Cerebellar nuclear complex (tissue), 1 donor: ENCODE data around the gene DOCK3.
"Not testable (repeated sequence)": the region's sequence is repeated elsewhere in the genome, so short reads cannot be mapped to it uniquely, and the experiment has no call there.

Source experiments
- DNase-seq, 2 experiments: peaks; one replicate each; lab custom pipeline; 2025; lab: John Stamatoyannopoulos, UW

The DOCK3 gene

DNA sequence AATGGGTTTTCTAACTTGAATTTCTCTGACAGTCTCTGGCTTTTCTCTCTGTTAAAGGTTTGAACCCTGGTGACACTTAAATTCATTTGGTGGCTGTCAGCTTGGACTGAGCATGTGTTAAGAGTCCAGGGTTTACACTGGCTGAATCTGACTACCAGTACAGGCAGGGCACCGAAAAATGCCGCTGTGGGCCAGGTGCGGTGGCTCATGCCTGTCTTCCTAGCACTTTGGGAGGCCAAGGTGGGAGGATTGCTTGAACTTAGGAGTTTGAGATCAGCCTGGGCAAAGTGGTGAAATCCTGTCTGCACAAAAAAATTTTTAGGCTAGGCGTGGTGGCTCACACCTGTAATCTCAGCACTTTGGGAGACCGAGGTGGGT lies 712.1 kb downstream of the DOCK3 start:
- DNase-seq, result no peak

DNA sequence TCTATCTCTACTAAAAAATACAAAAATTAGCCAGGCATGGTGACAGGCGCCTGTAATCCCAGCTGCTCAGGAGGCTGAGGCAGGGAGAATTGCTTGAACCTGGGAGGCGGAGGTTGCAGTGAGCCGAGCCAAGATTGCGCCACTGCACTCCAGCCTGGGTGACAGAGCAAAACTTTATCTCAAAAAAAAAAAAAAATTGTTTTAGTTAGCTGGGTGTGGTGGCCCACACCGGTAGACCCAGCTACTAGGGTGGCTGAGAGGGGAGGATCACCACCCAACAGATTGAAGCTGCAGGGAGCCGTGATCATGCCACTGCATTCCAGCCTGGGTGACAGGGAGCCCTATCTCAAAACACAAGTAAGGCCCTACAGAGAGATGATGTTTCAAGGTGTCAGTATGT lies 712.6 kb downstream of the DOCK3 start:
- not testable (repeated sequence) for DNase-seq

DNA sequence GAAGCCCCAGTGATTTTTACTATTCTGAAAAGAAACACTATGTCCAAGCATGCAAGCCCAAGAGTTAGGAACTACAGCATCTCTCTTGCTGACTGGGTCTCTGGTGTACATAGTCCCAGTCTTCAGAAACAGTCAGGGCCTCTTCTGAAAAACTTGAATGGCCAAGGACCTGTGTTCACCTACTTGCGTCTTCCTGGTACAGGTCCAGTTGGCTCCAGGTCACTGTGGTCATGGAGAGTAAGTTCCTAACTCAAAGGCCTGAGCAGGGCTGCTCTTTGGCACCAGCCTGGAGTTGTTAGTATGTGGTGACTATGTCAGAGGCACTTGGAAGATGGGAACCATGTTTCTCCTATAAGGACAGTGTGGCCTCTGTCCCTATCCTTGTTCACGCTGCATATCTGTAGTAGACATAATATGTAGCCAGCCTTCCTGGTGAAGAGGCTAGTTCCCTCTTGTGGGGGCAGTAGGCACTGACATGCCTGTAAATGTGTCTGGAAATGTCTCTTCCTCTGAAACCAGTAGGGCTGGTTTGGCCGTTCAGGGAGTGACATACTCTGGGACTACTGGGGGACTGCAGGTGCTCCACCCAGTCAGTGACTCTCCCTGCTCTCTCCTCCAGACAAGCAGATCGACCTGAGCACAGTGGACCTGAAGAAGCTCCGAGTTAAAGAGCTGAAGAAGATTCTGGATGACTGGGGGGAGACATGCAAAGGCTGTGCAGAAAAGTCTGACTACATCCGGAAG lies 713.7 kb downstream of the DOCK3 start:
- no peak for DNase-seq

DNA sequence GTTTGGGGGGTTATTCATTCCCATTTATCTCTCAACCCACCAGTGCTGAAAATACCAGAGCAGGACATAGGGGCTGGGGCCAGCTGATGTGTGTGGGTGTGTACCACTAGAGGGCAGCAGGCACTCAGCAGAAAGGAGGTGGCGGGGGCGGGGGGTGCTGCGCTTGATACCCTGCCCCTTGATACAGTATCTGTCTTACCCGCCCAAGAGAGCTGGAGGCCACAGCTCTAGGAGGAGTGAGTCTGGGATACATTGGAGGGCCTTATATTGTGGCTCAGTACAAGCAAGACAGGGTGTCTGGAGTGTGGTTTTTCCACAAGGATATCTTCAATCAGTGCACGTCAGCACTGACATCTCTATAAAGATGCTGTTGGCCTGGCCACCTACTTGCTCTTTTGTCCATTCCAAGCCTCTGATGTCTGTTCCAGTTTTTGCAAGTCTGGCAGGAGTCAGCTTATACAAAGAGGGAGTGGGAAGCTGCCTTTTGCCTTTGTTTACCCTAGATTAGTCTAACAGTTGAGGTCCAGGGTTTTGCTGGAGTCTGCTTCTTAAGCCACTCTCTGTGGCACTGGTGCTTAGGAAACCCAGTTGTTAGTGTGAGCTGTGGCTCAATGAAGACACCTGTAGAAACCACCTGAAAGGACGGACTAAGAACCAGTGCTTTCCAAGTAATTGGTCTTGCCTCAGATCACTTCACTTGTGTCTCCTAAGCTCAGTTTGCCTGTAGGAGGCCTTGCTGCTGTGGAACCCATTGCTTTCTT lies 714.9 kb downstream of the DOCK3 start:
- DNase-seq, result no peak

DNA sequence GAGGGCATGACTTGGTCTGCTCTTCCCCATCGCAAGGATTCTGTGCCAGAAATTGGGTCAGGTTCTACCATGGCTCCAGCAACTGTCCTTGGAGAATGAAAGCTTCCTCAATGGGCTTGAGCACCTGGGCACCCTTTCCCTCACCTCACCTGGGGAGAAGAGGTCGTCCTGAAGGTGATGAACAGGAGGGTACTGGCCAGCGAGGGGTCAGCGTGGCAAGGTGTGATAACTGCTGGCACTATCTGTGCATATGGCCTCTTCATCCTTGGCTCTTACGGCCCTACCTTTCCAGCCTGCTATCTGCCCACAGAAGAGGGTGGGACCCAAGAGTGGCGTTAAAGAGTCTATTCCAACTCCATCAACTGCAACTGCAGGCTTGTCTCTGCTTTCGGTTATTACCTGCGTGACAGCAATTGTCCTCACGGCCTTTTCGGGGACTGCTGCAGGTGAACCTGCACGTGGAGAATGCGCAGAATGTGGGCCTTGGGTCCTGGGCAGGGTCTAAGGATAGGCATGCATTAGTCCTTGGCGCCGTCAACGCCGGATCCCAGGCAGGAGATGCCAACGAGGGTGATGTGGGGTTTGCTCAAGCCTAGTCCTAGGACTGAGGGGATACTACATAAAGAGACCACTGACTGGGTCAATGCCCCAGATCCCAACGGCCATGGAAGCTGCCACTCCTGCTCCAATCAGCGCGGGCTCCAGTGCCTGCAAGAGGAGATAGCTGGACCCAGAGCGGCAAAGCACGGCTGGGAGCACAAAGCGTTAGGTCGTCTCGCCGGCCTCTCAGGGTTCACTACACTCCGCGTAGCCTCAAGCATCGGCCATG lies 715.7 kb downstream of the DOCK3 start:
- no peak for DNase-seq

DNA sequence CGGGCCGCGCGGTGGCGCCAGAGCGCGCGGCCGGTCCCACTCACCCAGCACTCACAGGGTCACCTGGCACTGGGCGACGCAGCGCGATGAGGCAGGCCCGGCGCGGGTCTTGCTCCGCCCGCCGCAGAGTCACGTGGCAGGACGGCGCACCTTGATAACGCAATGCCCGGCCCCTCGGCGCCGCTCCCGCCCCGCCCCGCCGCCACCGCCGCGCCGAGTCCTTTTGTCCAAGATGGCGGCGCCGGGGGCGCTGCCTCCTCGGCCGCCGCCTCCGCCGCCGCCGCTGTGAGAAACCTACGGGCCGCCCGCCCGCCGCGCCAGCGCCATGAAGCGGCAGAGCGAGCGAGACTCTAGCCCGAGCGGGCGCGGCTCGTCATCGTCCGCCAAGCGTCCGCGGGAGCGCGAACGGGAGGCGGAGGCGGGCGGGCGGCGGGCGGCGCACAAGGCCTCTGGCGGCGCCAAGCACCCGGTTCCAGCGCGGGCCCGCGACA lies 716.4 kb downstream of the DOCK3 start, which contains the start of gene RBM15B:
Gene RBM15B, plus strand, starts transcription at position 211 of the 491 bp plus-strand sequence. Its CDS starts 115 bp downstream, at position 326.
- DNase-seq, result peak; percentile 59 to 70

DNA sequence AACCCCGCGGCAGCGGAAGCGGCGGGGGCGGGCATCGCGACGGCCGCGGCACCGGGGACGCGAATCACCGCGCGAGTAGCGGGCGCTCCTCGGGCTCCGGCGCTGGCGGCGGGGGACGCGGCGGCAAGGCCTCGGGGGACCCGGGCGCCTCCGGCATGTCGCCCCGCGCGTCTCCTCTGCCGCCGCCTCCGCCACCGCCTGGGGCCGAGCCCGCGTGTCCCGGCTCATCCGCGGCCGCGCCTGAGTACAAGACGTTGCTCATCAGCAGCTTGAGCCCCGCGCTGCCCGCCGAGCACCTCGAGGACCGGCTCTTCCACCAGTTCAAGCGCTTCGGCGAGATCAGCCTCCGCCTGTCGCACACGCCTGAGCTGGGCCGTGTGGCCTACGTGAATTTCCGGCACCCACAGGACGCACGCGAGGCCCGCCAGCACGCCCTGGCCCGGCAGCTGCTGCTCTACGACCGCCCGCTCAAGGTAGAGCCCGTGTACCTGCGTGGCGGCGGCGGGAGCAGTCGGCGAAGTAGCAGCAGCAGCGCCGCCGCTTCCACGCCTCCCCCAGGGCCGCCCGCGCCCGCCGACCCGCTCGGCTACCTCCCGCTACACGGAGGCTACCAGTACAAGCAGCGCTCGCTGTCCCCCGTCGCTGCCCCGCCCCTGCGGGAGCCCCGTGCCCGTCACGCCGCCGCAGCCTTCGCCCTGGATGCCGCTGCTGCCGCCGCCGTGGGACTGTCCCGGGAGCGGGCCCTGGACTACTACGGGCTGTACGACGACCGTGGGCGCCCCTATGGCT lies 717.0 kb downstream of the DOCK3 start:
- no peak for DNase-seq

DNA sequence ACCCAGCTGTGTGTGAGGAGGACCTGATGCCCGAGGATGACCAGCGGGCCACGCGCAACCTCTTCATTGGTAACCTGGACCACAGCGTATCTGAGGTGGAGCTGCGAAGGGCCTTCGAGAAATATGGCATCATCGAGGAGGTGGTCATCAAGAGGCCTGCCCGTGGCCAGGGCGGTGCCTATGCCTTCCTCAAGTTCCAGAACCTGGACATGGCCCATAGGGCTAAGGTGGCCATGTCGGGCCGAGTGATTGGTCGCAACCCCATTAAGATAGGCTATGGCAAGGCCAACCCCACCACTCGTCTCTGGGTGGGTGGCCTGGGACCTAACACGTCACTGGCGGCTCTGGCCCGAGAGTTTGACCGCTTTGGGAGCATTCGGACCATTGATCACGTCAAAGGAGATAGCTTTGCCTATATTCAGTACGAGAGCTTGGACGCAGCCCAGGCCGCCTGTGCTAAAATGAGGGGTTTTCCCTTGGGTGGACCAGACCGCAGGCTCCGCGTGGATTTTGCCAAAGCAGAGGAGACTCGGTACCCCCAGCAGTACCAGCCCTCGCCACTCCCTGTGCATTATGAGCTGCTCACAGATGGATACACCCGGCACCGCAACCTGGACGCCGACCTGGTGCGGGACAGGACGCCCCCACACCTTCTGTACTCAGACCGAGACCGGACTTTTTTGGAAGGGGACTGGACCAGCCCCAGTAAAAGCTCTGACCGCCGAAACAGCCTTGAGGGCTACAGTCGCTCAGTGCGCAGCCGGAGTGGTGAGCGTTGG lies 717.8 kb downstream of the DOCK3 start:
- no peak for DNase-seq

DNA sequence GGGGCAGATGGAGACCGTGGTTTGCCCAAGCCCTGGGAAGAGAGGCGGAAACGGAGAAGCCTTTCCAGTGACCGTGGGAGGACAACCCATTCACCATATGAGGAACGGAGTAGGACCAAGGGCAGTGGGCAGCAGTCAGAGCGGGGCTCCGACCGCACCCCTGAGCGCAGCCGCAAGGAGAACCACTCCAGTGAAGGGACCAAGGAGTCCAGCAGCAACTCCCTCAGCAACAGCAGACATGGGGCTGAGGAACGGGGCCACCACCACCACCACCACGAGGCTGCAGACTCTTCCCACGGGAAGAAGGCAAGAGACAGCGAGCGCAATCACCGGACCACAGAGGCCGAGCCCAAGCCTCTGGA lies 718.4 kb downstream of the DOCK3 start:
- DNase-seq, result no peak

DNA sequence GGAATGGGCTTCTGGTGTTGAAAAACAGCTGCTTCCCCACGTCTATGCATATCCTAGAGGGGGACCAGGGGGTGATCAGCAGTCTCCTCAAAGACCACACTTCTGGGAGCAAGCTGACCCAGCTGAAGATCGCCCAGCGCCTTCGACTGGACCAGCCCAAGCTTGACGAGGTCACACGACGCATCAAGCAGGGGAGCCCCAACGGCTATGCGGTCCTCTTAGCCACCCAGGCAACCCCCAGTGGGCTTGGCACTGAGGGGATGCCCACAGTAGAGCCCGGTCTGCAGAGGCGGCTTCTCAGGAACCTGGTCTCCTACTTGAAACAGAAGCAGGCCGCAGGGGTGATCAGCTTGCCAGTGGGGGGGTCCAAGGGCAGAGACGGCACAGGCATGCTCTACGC lies 718.8 kb downstream of the DOCK3 start:
- DNase-seq, result no peak

DNA sequence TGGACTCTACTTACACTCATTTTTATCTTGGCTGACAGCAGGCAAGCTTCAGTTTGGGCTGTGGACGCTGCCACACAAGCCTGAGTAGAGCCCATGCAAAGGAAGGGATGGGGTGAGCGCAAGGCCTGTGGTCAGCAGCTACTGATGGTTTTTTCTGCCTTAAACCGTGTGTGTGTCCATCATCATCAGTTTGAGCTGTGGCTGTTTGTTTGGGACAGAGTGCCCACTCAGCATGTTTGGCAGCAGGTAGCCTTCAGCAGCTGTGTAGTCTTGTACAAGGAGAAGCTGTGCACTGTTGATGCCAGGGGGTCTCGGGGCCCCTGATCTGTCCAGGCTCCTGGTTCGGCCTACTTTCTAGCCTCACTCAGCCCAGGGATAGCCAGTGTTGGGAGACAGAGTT lies 719.8 kb downstream of the DOCK3 start:
- DNase-seq, result no peak

DNA sequence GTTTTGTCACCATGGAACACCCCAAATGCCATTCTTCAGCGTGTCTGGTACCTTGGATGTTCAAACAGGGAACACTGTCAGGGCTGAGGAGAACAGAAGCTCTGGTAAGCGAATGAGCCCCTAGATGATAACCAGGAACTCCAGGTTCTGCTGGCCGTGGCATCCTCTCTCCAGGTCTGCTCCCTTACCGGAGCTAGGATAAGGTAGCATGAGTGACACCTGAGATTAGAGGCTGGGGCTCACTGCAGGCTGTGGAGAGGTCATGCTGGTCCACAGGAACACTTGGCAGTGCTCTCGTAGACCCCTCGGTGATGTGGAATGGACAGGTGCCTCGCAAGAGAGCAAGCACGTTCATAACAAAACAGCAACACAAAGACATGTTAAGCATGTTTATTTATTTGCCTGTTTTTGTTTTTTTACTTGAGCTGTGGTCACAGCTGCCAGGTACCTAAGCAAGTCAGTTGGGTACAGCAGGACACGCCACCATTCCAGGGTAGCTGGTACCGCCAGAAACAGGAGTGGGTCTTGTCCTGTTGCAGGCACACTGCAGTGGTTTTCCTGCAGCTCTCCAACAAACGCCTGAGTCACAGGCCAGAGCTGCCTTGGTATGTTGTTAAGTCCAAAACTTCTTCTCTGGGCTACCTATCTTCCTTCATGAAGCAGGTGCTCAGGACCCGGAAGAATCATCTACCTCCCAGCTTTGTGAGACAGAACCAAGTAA lies 720.9 kb downstream of the DOCK3 start:
- DNase-seq, result no peak

DNA sequence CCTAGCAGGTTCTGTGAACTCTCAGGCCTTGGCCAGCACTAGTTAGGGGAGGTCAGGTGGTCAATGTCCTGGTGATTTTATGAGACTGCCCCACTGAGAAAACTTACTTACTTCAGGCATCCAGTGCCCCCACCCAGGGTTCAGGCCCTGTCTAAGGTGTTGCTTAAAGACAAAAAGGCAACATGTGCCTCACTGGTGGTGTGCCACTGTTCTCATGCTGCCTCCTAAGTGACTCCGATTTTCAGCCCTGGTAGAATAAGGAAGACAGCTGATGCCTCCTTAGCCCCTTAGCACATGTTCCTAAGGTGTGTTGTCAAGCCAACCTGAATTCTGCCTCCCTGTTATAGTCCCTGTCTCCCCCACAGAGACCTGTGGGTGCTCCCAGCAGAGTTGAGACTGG lies 721.7 kb downstream of the DOCK3 start:
- DNase-seq, result no peak

DNA sequence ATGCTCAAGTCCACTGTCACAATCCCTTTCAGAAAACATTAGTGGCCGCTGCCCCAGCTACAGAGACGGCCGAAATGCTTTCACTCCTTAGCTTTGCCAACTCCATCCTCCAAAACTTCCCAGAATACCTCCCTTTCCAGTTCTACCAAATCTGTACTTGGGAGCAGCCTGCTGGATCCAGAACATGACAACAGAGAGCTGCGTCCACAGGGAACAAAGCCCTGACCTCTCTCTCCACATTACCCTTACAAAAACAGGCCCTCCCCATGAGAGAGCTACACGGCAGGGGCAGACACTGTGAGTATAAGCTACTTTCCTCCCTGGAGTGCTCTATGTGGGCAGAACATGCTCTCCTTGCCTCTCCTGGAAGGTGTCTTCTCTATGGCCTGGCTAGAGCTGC lies 722.7 kb downstream of the DOCK3 start:
- DNase-seq, result no peak

DNA sequence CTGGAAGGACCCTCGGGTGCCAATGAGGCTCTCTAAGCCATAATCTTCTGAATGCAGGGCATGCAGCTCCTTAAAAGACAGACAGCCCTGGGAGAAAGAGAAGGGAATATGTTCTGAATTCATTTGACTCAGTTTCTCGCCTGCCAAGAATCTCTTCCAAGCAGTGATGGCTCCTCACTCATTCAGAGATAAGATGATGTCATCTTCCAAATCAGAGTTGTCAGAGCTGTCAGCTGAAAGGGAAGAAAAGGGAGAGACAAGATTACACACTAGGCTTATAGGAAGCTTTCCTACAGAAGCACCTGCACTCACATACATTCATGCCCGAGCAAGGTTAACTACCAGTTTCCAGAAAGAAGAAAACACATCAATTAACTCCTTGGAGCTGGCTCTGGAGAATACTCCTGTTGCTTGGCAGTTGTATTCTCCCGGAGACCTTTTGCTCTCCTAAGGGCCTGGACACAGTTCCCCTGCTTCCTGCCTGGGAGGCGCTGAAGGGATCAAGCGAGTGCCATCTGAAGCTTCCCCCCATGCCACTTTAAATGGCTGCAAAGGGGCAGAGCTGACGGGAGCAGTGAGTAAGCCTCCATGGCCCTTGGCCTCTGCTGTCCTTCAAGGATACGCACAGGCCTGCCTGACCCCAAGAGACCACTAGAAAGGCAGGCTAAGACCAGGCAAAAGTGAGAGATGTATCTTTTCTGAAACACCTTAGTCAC lies 724.0 kb downstream of the DOCK3 start:
- DNase-seq, result no peak

DNA sequence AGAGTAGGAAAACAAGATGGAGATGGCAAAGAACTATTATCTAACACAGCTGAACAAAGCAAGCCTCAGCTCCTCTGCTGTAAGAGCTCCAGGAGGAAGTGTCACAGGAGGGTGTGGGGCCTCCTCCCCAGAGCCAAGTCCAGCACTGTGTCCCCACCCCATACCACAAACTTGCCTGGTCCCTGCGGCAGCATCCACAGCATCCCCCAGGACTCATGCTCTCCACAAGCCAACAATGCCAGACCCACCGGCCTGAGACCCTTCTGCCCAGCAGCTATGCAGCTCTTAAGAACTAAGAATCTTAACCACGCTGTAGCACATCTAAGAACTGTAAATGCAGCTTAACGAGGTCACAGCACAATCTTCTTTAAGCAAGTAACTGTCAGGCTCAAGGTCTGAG lies 725.4 kb downstream of the DOCK3 start:
- no peak for DNase-seq

DNA sequence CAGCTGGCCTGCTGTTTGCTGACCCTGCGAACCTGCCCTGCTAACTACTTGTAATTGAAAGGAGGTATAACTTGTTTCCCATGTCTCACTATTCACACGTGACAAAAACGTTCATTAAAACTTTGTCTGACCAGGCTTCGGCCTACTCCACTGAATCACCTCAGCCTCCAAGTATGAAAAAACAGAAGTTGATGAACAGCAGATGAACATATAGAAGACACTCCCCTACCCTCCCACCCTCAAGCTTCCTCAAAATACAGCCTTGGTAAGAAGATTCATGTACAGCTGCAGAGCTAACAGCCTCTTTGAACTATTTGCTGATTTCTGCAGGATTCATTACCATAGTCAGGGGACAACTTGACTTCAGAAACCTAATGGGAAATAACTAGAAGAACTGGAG lies 727.0 kb downstream of the DOCK3 start:
- DNase-seq, result no peak

DNA sequence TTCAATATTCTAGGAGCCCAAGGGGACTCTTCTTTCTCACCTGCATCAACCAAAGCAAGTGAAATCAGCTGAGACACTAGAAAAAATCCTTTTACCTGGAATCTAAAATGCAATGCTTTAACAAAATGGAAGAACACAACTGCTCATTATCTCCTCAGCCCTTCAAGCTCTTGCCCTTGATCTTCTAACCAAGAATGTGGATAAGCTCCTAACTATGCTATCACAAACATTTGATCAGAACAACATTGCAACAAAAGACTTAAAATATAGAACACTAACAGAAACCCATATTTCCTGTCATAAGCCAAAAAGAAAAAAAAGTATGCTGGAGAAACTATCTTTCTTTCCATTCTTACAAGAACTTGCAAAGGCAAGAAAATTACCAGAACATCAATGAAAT lies 728.9 kb downstream of the DOCK3 start:
- no peak for DNase-seq

DNA sequence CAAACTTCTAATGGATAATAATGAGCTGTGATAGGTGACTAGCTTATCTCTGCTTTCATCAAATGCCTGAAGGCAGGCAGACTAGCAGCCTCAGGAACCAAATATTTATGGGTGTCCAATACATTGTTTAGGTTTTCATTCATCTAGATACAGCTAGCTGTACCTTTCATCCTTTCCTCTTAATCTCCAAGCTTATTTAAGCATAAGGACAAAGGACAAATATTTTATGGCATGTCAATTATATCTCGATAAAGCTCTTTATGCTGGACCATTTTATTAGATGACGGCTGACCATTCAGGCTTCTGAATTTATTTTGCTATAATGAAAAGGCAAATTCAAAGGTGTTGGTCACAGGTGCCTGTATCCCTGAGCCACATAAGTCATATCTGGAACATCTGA lies 733.3 kb downstream of the DOCK3 start:
- DNase-seq, result no peak

DNA sequence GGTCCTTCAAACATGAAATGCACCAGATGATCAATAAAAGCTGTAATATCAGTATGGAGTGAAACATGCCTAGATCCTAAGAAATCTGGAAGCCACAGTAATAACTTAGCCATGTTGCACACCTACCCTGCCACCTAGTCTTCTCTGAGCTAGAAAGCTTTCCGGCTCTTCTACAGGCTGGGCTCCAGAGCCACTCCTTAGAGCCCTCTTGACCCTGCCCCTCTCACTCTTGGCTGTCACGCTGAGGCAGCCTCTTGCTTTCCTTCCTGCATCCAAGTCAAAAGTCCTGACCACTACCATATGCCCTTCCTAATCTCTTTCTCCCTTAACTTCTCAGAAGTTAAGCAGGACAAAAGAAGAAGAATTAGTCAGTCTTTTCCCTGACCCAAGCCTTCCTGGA lies 734.1 kb downstream of the DOCK3 start:
- DNase-seq, result no peak
